ENCODE measurements around the gene UBTD2. TPM values are rescaled to one million over a fixed set of nuclear protein-coding genes. Genes with fewer than 3 reads are reported as not detected.

The UBTD2 gene
- total RNA-seq, 4 donors from 2014 or later: 7.1 to 15.1 (median 9.4) TPM

GRCh38 chr5:172319708-172320441, 36.3 kb upstream of the UBTD2 start:
- peak in 1 of 2 donors; percentile 28 for DNase-seq (ENCODE audit: low spot score in 2 of 2)
- no peak for TF ChIP-seq POLR2A (IDR thresholded peaks at IDR 0.05)
- TF ChIP-seq CTCF (IDR thresholded peaks at IDR 0.05): no peak
- WGBS, 2 donors: 56 to 57% methylated on average over 4 of the region's 4 CpGs
- intact Hi-C loops (cut with DNase I; ENCODE audit: low total_unique reads): no loop called here
- H3K4me3 ChIP-seq (ENCODE audit: low read depth, poor library complexity, severe bottlenecking): no peak overlapping the region

GRCh38 chr5:172315587-172316493, 32.3 kb upstream of the UBTD2 start:
- 93 to 94% methylated on average over 11 of the region's 11 CpGs for WGBS, 2 donors
- no peak for TF ChIP-seq POLR2A (IDR thresholded peaks at IDR 0.05)
- intact Hi-C loops (cut with DNase I; ENCODE audit: low total_unique reads): no loop called here
- DNase-seq (ENCODE audit: low spot score in 2 of 2): peak in 1 of 2 donors; percentile 28
- no peak overlapping the region for H3K4me3 ChIP-seq (ENCODE audit: low read depth, poor library complexity, severe bottlenecking)

GRCh38 chr5:172313915-172314314, 30.4 kb upstream of the UBTD2 start:
- intact Hi-C loops (cut with DNase I; ENCODE audit: low total_unique reads): no loop called here
- peak in 1 of 2 donors; percentile 39 for DNase-seq (ENCODE audit: low spot score in 2 of 2)
- 86 to 87% methylated on average over 4 of the region's 4 CpGs for WGBS, 2 donors
- H3K4me3 ChIP-seq (ENCODE audit: low read depth, poor library complexity, severe bottlenecking): no peak overlapping the region
- TF ChIP-seq POLR2A (IDR thresholded peaks at IDR 0.05) (no peak), CTCF (IDR thresholded peaks at IDR 0.05) (no peak)

- peak in 1 of 2 donors; percentile 23 for DNase-seq (ENCODE audit: low spot score in 2 of 2)
These were observed 28.7 kb upstream of the UBTD2 start for GRCh38 chr5:172312286-172312685.

GRCh38 chr5:172311605-172312004, 28.0 kb upstream of the UBTD2 start:
- 80 to 82% methylated on average over 4 of the region's 4 CpGs for WGBS, 2 donors
- intact Hi-C loops (cut with DNase I; ENCODE audit: low total_unique reads): no loop called here
- peak in 1 of 2 donors; percentile 84 for DNase-seq (ENCODE audit: low spot score in 2 of 2)
- TF ChIP-seq POLR2A (IDR thresholded peaks at IDR 0.05) (no peak), CTCF (IDR thresholded peaks at IDR 0.05) (no peak)
- H3K4me3 ChIP-seq (ENCODE audit: low read depth, poor library complexity, severe bottlenecking): no peak overlapping the region

More at GRCh38 chr5:172312286-172312685, 28.7 kb upstream of the UBTD2 start:
- TF ChIP-seq CTCF (IDR thresholded peaks at IDR 0.05) (no peak), POLR2A (IDR thresholded peaks at IDR 0.05) (no peak)
- no peak overlapping the region for H3K4me3 ChIP-seq (ENCODE audit: low read depth, poor library complexity, severe bottlenecking)
- intact Hi-C loops (cut with DNase I; ENCODE audit: low total_unique reads): no loop called here
- WGBS, 2 donors: 24 to 59% methylated on average over 1 of the region's 1 CpG

- H3K4me3 ChIP-seq (ENCODE audit: low read depth, poor library complexity, severe bottlenecking): no peak overlapping the region
- intact Hi-C loops (cut with DNase I; ENCODE audit: low total_unique reads): no loop called here
- whole genome bisulfite sequencing, 2 donors: 94 to 96% methylated on average over 7 of the region's 7 CpGs
- peak in 1 of 2 donors; percentile 72 for DNase-seq (ENCODE audit: low spot score in 2 of 2)
- no peak for TF ChIP-seq CTCF (IDR thresholded peaks at IDR 0.05)
- TF ChIP-seq POLR2A (IDR thresholded peaks at IDR 0.05): no peak
These were observed 27.5 kb upstream of the UBTD2 start for GRCh38 chr5:172311026-172311425.
